ENCODE measurements around the gene DDX25.

The DDX25 gene

DNA sequence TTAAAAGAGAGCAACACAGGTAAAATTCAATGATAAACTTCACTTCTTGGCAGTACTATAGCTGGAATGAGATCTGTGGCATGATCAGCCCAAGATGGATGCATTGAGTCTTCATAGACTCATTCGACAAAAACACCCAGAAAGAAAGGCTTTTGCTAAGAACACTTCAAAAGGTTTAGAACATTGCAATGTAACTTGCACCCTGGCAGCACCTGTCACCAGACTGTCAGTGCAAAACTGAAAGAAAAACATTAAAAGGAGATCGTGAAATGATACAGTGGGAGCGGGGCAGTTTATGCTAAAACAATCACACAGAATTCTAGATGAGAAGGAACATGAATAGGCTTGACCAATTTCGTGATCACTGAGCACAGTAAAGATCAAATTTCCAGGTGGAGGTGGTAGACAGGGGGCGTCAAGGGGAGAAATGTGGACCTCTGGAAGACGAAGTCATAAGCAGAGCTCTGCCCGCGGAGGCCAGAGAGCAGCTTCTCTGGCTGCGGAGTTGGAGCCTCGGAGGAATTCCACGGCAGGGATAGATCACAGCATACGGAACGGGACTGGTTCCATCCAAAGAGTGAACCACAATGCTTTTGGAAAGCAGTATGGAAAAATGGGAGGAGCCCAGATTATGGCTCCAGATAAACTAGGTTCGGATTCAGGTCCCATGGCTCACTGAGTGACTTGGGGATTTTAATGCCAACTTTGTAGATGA, 53.5 kb downstream of the DDX25 start:
- Histone ChIP-seq H3K4me2 (ENCODE audit: low read length) (no peak overlapping the region), H3K4me3 (ENCODE audit: low read depth, low read length, poor library complexity, severe bottlenecking) (no peak overlapping the region), H3K36me3 (ENCODE audit: insufficient read depth, low read length) (no peaks in the 10 kb centered on the region)

DNA sequence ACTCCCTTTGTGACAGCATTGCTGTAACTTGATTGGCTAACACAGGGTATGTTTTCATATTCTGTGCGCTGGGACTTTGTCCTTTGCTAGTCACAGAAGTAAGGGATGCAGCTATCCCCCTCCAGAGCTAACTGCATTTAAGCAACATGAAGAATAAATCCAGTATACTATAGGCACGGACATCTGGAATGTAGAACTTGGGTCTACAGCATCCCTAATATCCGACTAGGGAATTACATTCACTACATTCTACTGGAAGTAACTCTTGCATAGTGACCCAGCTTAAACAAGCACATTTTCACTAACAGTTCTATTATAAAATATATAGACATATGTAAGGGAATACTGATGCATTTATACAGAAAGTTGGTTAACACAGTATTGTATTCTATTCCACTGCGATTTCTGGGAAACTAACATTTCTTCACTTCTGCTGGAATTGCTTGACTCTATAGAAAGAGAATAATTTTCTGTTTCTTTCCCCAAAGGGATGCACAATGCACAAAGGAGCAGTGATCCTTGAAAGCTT, 54.6 kb downstream of the DDX25 start:
- H3K4me1 ChIP-seq (ENCODE audit: insufficient read depth, low read length, severe bottlenecking), result no peaks in the 10 kb centered on the region
- no peak overlapping the region for H3K4me3 ChIP-seq (ENCODE audit: low read depth, low read length, poor library complexity, severe bottlenecking)
- no peak overlapping the region for H3K27ac ChIP-seq (ENCODE audit: low read depth, low read length, poor library complexity, severe bottlenecking)
- no peak overlapping the region for H2AFZ ChIP-seq (ENCODE audit: low read length)
- H3K36me3 ChIP-seq (ENCODE audit: insufficient read depth, low read length), result no peaks in the 10 kb centered on the region
- no peak overlapping the region for H3K9ac ChIP-seq (ENCODE audit: low read length)
- no peaks in the 10 kb centered on the region for H3K9me2 ChIP-seq (ENCODE audit: low read depth, low read length)
- no peaks in the 10 kb centered on the region for H3K27me3 ChIP-seq (ENCODE audit: insufficient read depth, low read length)
- no peaks in the 10 kb centered on the region for H4K20me1 ChIP-seq (ENCODE audit: insufficient read depth, low read length)
- no peaks in the 10 kb centered on the region for H3F3A ChIP-seq (ENCODE audit: insufficient read depth, low read length)
- H3K4me2 ChIP-seq (ENCODE audit: low read length), result no peak overlapping the region
- no peaks in the 10 kb centered on the region for H3K9me3 ChIP-seq (ENCODE audit: low read length)
- TF ChIP-seq, protein P1, sequence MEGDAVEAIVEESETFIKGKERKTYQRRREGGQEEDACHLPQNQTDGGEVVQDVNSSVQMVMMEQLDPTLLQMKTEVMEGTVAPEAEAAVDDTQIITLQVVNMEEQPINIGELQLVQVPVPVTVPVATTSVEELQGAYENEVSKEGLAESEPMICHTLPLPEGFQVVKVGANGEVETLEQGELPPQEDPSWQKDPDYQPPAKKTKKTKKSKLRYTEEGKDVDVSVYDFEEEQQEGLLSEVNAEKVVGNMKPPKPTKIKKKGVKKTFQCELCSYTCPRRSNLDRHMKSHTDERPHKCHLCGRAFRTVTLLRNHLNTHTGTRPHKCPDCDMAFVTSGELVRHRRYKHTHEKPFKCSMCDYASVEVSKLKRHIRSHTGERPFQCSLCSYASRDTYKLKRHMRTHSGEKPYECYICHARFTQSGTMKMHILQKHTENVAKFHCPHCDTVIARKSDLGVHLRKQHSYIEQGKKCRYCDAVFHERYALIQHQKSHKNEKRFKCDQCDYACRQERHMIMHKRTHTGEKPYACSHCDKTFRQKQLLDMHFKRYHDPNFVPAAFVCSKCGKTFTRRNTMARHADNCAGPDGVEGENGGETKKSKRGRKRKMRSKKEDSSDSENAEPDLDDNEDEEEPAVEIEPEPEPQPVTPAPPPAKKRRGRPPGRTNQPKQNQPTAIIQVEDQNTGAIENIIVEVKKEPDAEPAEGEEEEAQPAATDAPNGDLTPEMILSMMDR (IDR thresholded peaks at IDR 0.05; ENCODE audit: low read length), result no peak
- no peak for TF ChIP-seq EZH2 (IDR thresholded peaks at IDR 0.05; ENCODE audit: borderline replicate concordance, low read length)
- H3K79me2 ChIP-seq (ENCODE audit: insufficient read depth, low read length), result no peaks in the 10 kb centered on the region

More for the DNA sequence above, 53.5 kb downstream of the DDX25 start:
- H3K27me3 ChIP-seq (ENCODE audit: insufficient read depth, low read length), result no peaks in the 10 kb centered on the region
- no peaks in the 10 kb centered on the region for H3K4me1 ChIP-seq (ENCODE audit: insufficient read depth, low read length, severe bottlenecking)
- no peak overlapping the region for H3K27ac ChIP-seq (ENCODE audit: low read depth, low read length, poor library complexity, severe bottlenecking)
- H4K20me1 ChIP-seq (ENCODE audit: insufficient read depth, low read length), result no peaks in the 10 kb centered on the region
- no peaks in the 10 kb centered on the region for H3K79me2 ChIP-seq (ENCODE audit: insufficient read depth, low read length)
- H3F3A ChIP-seq (ENCODE audit: insufficient read depth, low read length), result no peaks in the 10 kb centered on the region
- no peaks in the 10 kb centered on the region for H3K9me3 ChIP-seq (ENCODE audit: low read length)
- H3K9me2 ChIP-seq (ENCODE audit: low read depth, low read length), result no peaks in the 10 kb centered on the region
- H2AFZ ChIP-seq (ENCODE audit: low read length), result no peak overlapping the region
- H3K9ac ChIP-seq (ENCODE audit: low read length), result no peak overlapping the region
- TF ChIP-seq, protein P1 (IDR thresholded peaks at IDR 0.05; ENCODE audit: low read length), result no peak
- TF ChIP-seq EZH2 (IDR thresholded peaks at IDR 0.05; ENCODE audit: borderline replicate concordance, low read length), result no peak

DNA sequence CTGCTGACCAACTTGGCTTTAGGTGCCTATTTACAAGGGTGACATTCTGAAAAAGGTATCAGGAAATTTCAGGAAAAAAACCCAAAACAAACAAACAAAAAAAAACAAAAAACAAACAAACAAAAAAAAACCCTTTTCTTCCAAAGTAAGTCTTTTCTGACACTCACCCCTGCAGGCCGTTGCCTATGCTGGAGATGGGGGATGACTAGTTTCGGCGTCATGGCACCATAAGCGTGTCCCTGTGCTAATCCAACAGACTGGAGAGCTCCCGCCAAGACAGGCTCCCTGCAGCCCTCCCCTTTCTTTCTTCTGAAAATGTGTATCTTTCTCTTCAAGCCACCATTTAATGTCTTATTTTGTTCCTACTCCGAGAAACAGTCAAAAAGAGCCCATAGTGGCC, 55.2 kb downstream of the DDX25 start:
- Histone ChIP-seq H2AFZ (ENCODE audit: low read length) (no peak overlapping the region), H3K9me3 (ENCODE audit: low read length) (no peaks in the 10 kb centered on the region), H4K20me1 (ENCODE audit: insufficient read depth, low read length) (no peaks in the 10 kb centered on the region), H3K4me1 (ENCODE audit: insufficient read depth, low read length, severe bottlenecking) (no peaks in the 10 kb centered on the region), H3K9me2 (ENCODE audit: low read depth, low read length) (no peaks in the 10 kb centered on the region), H3K4me2 (ENCODE audit: low read length) (no peak overlapping the region), H3K27me3 (ENCODE audit: insufficient read depth, low read length) (no peaks in the 10 kb centered on the region), H3K79me2 (ENCODE audit: insufficient read depth, low read length) (no peaks in the 10 kb centered on the region), H3K27ac (ENCODE audit: low read depth, low read length, poor library complexity, severe bottlenecking) (no peak overlapping the region), H3F3A (ENCODE audit: insufficient read depth, low read length) (no peaks in the 10 kb centered on the region), H3K4me3 (ENCODE audit: low read depth, low read length, poor library complexity, severe bottlenecking) (no peak overlapping the region), H3K9ac (ENCODE audit: low read length) (no peak overlapping the region), H3K36me3 (ENCODE audit: insufficient read depth, low read length) (no peaks in the 10 kb centered on the region)
- TF ChIP-seq, protein P1 (IDR thresholded peaks at IDR 0.05; ENCODE audit: low read length), result no peak
- no peak for TF ChIP-seq EZH2 (IDR thresholded peaks at IDR 0.05; ENCODE audit: borderline replicate concordance, low read length)
